T-helper 1 cell treated with Interleukin-12 subunit alpha and Interleukin-12 subunit beta and Interleukin-4 antibody, amounts not matched to agents 30 μg/mL and 1 μg/mL, for 36 hours (primary cell): Measurements from ENCODE around the gene CAMSAP2.

Source experiments
- H3K27ac Mint-ChIP-seq: one replicate; pipeline ENCODE4 v1.8.0; 2021; ENCODE audit warnings: mild to moderate bottlenecking, mixed read lengths
- H3K27me3 Mint-ChIP-seq: one replicate; pipeline ENCODE4 v1.8.0; 2021; ENCODE audit warnings: low read depth, mixed read lengths
- H3K36me3 Mint-ChIP-seq: one replicate; pipeline ENCODE4 v1.8.0; 2021; ENCODE audit warnings: low read depth, mixed read lengths
- H3K4me1 Mint-ChIP-seq: one replicate; pipeline ENCODE4 v1.8.0; 2021; ENCODE audit warnings: low read depth, mixed read lengths
- H3K4me3 Mint-ChIP-seq: one replicate; pipeline ENCODE4 v1.8.0; 2021; ENCODE audit warnings: mild to moderate bottlenecking, moderate library complexity, mixed read lengths
- H3K9me3 Mint-ChIP-seq: one replicate; pipeline ENCODE4 v1.8.0; 2021; ENCODE audit warnings: mixed read lengths

CAMSAP2 gene

DNA sequence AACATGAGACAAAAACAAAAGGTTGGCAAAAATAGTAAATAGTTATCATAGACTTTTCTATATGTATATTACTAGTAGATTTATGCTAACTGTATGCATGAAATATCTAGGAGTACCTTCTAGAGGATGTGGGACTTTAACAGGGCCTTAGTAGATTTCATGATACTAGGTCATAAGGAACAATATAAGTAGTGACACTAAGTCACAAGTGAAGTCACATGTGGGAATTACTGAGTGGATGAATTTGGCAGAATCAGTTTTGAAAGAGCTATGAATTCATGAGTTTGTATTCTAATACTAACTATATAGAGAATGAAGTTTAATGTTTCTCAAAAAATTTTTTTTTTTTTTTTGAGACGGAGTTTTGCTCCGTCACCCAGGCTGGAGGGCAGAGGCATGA, 81.0 kb downstream of the CAMSAP2 start:
- H3K36me3 Mint-ChIP-seq, result no peaks in the 10 kb centered on the region
- H3K4me3 Mint-ChIP-seq, result no peak overlapping the region
- no peaks in the 10 kb centered on the region for H3K4me1 Mint-ChIP-seq
- H3K27ac Mint-ChIP-seq, result no peak overlapping the region
- H3K9me3 Mint-ChIP-seq, result no peaks in the 10 kb centered on the region
- peaks cover 3% of the 10 kb centered on the region for H3K27me3 Mint-ChIP-seq

DNA sequence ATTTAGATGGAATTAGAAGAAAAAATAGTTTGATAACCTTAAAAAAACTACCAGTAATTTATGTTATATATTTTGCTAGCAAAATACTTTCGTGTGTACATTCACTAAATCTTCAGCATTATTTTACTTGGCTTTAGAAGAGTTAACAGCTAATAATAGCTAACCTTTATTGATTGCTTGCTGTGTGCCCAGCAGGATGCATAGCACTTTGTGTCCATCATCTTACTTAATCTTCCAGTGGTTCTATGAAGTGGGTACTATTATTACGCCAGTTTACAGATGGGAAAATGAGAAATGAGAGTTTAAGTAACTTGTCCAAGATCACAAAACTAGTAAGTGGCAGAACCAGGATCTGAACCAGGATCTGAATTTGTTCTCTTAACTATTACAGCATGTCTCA, 92.4 kb downstream of the CAMSAP2 start:
- Mint-ChIP-seq H3K4me3 (no peak overlapping the region), H3K36me3 (no peaks in the 10 kb centered on the region), H3K27ac (no peak overlapping the region), H3K9me3 (no peaks in the 10 kb centered on the region), H3K4me1 (no peaks in the 10 kb centered on the region), H3K27me3 (peaks cover 13% of the 10 kb centered on the region)

DNA sequence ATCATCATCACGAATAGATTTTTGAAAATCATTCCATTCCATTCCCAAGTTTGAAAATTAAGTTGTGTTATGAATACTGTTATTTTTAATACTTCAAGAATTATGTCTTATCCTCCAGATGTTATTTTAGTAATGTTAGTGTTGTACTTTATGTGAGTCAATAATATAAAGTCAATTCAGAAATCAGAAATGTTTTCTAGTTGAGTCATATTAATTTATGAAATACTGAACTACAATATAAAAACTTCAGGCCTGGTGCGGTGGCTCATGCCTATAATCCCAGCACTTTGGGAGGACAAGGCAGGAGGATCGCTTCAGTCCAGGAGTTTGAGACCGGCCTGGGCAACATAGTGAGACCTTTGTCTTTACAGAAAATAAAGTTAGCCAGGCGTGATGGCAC, 95.7 kb downstream of the CAMSAP2 start:
- Mint-ChIP-seq H3K27me3 (peaks cover 18% of the 10 kb centered on the region), H3K36me3 (no peaks in the 10 kb centered on the region), H3K4me1 (no peaks in the 10 kb centered on the region), H3K9me3 (no peaks in the 10 kb centered on the region), H3K27ac (no peak overlapping the region), H3K4me3 (no peak overlapping the region)

DNA sequence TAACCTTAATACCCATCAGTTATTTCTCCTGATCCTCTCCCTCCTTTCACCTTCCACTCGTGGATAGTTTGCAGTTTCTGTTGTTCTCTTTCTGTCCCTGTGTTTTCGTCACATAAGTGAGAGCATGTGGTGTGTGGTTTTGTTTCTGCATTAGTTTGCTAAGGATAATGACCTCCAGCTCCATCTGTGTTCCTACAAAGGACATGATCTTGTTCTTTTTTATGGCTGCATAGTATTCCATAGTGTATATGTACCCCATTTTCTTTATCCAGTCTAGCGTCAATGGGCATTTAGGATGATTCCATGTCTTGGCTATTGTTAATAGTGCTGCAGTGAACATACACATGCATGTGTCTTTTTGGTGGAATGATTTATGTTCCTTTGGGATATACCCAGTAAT, 97.5 kb downstream of the CAMSAP2 start:
- Mint-ChIP-seq H3K27me3 (peaks cover 11% of the 10 kb centered on the region), H3K4me3 (no peak overlapping the region), H3K9me3 (no peaks in the 10 kb centered on the region), H3K36me3 (no peaks in the 10 kb centered on the region), H3K4me1 (no peaks in the 10 kb centered on the region), H3K27ac (no peak overlapping the region)

DNA sequence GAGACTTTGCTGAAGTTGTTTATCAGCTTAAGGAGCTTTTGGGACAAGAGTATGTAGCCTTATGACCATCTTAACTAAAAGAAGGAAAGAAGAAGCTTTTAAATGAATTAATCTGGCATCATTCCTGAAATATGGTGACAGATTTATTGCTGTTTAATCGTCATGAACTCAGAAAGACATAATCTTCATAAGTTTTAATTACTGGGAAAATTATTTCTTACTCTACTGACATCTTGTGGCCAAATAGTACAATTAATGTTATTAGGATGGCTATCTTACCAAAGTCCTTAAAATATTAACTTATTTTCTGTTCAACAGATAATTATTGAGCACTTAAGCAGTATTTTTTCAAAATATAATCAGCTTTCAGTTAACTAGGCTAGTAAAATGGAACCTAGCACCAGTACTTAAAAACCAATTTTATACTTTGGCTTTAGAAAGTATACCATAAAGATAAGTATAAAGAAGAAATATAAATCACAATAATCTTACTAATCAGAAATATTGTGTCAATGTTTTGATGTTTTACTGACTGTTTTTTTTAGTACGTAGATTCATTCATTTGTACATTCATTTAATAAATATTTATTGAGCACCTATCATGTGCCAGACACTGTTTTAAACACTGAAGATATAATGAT, 99.4 kb downstream of the CAMSAP2 start:
- H3K27me3 Mint-ChIP-seq, result peaks cover 10% of the 10 kb centered on the region
- H3K27ac Mint-ChIP-seq, result no peak overlapping the region
- H3K4me1 Mint-ChIP-seq, result no peaks in the 10 kb centered on the region

DNA sequence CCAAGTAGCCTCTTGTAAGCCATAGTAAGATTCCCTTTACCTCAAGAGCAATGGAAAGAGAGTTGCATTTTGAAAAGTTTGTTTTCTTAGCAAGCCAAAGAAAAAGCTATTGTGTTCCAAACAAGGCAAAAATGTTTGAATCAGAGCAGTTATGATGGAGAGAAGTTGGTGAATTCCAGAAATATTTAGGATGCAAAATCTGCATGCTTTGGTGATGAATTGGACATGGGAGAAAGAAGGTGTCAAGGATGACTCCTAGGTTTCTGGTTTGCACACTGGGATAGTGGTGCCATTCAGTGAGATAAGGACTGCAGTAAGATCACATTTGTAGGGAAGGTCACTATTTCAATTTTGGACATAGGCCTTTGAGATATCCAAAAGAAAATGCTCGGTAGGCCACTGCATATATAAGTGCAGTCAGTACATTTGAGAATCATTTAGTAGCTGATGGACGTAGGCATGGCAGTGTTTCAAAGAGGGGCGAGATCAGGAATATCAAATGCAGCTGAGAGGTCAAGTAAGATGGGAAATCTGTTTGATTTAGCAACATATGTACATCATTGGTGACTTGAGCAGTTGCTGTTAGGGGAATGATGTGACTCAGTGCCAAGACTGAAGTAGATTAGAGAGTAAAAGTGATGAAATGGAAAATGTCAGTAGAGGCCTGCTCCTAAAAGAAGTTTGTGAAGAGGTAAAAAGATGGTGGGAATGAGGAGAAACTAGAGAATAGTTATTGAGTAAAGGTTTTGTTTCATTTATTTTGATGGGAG, 100.2 kb downstream of the CAMSAP2 start:
- Mint-ChIP-seq H3K36me3 (no peaks in the 10 kb centered on the region), H3K4me1 (no peaks in the 10 kb centered on the region), H3K27me3 (peaks cover 10% of the 10 kb centered on the region), H3K9me3 (no peaks in the 10 kb centered on the region), H3K27ac (no peak overlapping the region), H3K4me3 (no peak overlapping the region)

More for the DNA sequence above, 99.4 kb downstream of the CAMSAP2 start:
- Mint-ChIP-seq H3K4me3 (no peak overlapping the region), H3K36me3 (no peaks in the 10 kb centered on the region), H3K9me3 (no peaks in the 10 kb centered on the region)

DNA sequence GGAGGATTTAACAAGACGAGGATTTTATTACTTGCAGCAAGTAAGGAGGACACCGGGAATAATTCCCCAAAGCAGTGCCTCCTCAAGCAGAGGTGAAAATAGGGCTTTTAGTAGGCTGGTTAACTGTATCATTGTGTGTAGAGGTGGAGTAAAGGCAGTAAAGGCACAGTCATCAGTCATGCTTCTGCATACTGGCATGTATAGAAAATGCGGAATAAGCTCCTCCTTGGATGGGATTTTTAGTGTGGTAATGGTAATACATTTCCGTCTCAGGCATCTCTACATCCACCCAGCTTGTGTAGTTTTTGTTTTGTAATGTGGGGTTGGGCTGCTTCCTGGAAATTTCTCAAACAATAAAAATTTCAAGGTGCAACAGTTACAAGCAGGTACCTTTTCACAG, 106.7 kb downstream of the CAMSAP2 start:
- peaks cover 16% of the 10 kb centered on the region for H3K27me3 Mint-ChIP-seq

DNA sequence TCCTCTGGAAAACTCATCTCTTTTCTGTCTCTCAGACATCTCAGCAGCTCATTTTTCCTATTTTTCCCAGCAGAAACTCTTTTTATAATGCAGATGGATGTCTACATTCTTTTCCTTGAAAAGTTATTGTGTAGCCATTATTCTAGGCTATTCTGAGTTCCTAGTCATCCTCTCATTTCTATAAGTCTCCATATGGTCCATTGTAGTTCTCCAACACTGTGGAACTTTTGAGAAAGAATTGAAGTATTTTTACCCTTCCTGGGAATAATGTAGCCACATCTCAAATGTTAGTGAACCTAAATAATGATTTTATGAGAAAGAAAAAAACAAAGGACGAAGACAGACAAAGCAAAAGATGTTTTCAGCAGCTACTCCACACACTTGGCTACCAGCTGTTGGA, 107.7 kb downstream of the CAMSAP2 start:
- H3K27me3 Mint-ChIP-seq, result peaks cover 18% of the 10 kb centered on the region
- H3K27ac Mint-ChIP-seq, result no peak overlapping the region
- no peaks in the 10 kb centered on the region for H3K36me3 Mint-ChIP-seq
- H3K4me1 Mint-ChIP-seq, result no peaks in the 10 kb centered on the region
- no peaks in the 10 kb centered on the region for H3K9me3 Mint-ChIP-seq
- H3K4me3 Mint-ChIP-seq, result no peak overlapping the region

More for the DNA sequence above, 106.7 kb downstream of the CAMSAP2 start:
- Mint-ChIP-seq H3K27ac (no peak overlapping the region), H3K4me3 (no peak overlapping the region), H3K4me1 (no peaks in the 10 kb centered on the region), H3K36me3 (no peaks in the 10 kb centered on the region), H3K9me3 (no peaks in the 10 kb centered on the region)

DNA sequence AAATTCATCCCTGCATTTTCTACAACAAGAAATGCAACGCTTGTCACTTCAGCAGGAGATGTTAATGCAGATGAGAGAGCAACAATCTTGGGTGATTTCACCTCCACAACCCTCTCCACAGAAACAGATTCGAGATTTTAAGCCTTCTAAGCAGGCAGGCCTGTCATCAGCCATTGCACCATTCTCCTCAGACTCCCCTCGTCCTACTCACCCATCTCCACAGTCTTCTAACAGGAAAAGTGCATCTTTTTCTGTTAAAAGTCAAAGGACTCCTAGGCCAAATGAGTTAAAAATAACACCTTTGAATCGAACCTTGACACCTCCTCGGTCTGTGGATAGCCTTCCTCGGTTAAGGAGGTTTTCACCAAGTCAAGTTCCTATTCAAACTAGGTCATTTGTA, 110.7 kb downstream of the CAMSAP2 start:
- no peaks in the 10 kb centered on the region for H3K9me3 Mint-ChIP-seq
- no peak overlapping the region for H3K4me3 Mint-ChIP-seq
- H3K27ac Mint-ChIP-seq, result no peak overlapping the region
- H3K27me3 Mint-ChIP-seq, result peaks cover 21% of the 10 kb centered on the region
- H3K4me1 Mint-ChIP-seq, result no peaks in the 10 kb centered on the region
- H3K36me3 Mint-ChIP-seq, result no peaks in the 10 kb centered on the region

DNA sequence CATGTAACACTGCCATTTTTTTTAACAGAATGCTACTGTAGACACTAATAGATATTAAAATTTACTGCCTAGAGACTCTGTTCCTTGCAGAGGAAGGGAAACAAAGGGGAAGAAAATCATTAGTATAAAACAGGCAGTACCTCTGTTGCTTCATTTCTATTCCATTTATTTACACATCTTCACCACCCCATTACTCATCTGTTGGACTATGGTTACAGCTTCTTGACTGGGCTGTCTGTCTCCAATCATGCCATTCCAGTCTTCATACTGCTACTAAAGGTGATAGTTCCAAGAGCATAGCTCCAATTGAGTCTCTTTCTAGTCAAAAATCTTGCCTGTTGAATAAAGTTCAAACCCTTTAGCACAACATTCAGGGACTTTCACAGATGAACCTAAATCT, 111.9 kb downstream of the CAMSAP2 start:
- Mint-ChIP-seq H3K4me1 (no peaks in the 10 kb centered on the region), H3K36me3 (no peaks in the 10 kb centered on the region), H3K9me3 (no peaks in the 10 kb centered on the region), H3K4me3 (no peak overlapping the region), H3K27ac (no peak overlapping the region), H3K27me3 (peaks cover 21% of the 10 kb centered on the region)

DNA sequence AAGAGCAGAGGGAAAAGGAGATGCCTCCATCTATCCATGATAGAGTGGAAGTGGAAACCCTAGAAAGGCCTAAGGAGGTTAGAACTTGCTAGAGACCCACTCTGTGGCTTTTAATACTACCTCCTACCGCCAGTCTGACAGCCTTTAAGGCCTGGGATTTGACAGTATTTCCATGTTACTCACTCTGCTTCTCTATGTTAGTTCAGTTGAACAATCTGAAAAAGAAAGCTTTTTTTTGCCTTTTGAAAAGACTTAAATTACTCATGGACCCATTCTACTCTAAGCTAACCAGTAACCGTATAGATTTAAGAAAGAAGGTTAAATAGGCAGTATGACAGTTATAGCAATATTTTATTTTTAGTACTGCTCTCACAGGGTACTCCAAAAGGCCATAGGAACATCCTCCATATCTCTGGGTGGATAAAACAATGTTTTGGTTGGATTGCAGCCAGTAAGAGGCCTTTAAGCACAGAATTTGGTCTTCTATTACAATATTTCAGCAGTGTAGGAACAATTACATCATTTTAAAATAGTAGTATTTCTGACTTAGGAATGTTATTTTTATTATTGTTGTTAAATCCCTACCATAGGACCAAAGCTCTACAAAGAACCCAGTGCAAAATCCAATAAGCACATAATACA, 118.1 kb downstream of the CAMSAP2 start:
- Mint-ChIP-seq H3K4me3 (no peak overlapping the region), H3K4me1 (no peaks in the 10 kb centered on the region), H3K9me3 (no peaks in the 10 kb centered on the region)

DNA sequence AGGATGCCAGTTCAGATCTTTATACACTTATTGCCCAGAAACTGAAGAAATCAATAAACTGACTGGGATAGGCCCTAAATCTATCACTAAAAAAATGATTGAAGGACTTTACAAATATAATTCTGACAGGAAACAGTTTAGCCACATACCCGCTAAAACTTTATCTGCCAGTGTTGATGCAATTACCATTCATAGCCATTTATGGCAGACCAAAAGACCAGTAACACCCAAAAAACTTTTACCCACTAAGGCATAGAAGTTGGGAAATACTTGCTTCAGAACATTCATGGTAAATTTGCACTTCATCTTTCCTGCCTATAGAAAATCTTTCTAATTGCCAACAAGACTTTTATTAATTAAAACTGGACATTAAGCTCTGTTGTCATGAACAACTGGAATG, 119.1 kb downstream of the CAMSAP2 start:
- H3K27ac Mint-ChIP-seq, result no peak overlapping the region
- H3K9me3 Mint-ChIP-seq, result no peaks in the 10 kb centered on the region
- H3K4me1 Mint-ChIP-seq, result peaks cover 6% of the 10 kb centered on the region
- no peak overlapping the region for H3K4me3 Mint-ChIP-seq
- no peaks in the 10 kb centered on the region for H3K27me3 Mint-ChIP-seq
- no peaks in the 10 kb centered on the region for H3K36me3 Mint-ChIP-seq

More for the DNA sequence above, 118.1 kb downstream of the CAMSAP2 start:
- Mint-ChIP-seq H3K27me3 (no peaks in the 10 kb centered on the region), H3K36me3 (no peaks in the 10 kb centered on the region), H3K27ac (no peak overlapping the region)

DNA sequence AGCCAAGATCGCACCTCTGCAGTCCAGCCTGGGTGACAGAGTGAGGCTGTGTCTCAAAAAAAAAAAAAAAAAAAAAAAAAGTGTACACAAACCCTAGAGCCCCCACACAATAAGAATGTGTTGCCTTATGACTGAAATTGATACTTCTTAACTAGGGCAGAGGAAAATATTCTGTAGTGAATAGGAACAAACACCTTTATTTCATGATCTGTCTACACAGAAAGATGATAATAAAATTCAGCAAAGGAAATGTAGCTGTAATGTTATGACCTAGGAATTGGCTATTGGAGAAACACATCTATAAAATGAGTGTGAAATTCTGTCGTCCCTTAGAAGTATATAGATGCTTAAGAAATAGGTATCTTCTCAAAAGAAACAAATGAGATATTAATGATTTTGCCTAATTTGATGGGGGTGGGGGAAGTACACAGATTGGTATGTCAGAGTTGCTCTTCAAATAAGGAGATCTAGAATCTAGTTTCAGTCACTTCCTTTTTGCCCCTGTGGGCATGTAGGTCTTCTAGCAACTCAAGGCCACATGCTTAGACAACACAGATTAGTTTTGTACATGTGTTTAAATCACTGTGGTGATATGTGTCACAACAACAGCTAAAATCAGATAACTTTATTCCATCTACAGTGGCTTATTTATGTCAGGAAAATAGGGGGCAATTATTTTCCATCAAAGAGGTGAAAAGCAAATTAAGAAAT, 123.4 kb downstream of the CAMSAP2 start:
- no peak overlapping the region for H3K27ac Mint-ChIP-seq

DNA sequence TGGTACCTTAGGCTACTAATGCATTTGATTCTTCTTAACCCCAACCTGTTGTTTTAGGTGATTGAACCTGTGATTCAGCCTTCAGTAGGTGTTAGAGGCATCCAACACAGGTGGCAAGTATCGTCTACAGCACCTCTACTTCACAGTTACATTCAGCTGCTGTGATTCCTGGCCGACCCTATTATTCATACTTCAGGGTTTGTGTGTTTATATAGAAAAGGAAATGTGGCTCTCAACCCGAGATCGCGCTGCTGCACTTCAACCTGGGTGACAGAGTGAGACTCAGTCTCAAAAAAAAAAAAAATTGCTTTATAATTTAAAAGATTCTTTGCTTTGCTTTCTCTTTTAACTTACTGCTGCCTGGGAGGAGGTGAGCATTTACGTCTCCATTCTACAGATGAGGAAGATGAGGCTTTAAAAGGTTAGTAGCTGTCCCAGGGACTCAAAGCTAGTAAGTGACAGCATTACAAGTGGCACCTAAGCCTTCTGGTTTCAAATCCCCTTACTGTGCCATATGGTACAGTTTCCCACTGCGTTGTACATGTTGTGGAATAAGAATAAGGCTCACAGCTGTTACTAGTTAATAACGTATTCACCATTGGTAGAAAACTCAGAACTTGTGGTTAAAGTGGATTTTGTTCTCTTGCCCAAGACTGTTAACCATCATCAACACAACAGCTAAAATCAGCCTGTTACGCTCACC, 124.2 kb downstream of the CAMSAP2 start:
- H3K4me3 Mint-ChIP-seq, result no peak overlapping the region
- H3K36me3 Mint-ChIP-seq, result no peaks in the 10 kb centered on the region
- H3K27ac Mint-ChIP-seq, result no peak overlapping the region
- H3K9me3 Mint-ChIP-seq, result no peaks in the 10 kb centered on the region
- peaks cover 30% of the 10 kb centered on the region for H3K27me3 Mint-ChIP-seq
- H3K4me1 Mint-ChIP-seq, result peaks cover 22% of the 10 kb centered on the region

More for the DNA sequence above, 123.4 kb downstream of the CAMSAP2 start:
- no peaks in the 10 kb centered on the region for H3K36me3 Mint-ChIP-seq
- H3K27me3 Mint-ChIP-seq, result peaks cover 23% of the 10 kb centered on the region
- H3K4me1 Mint-ChIP-seq, result peaks cover 18% of the 10 kb centered on the region
- H3K4me3 Mint-ChIP-seq, result no peak overlapping the region
- H3K9me3 Mint-ChIP-seq, result no peaks in the 10 kb centered on the region
